Heart left ventricle (tissue), 16 donors: Measurements from ENCODE around the gene ALPK3. TPM values are rescaled to one million over a fixed set of nuclear protein-coding genes. Genes with fewer than 3 reads are reported as not detected.

Experiments used
- ATAC-seq, 4 donors: fragments of 200-7000 bp; cut with Tn5 transposase; one replicate each; pipeline ENCODE4 v1.9.1; 2020 to 2022; ENCODE audit warnings: moderate library complexity in 4 of 4, mild to moderate bottlenecking in 3 of 4, moderate number of reproducible peaks in 1 of 4
- DNase-seq, 5 donors: peaks; one replicate each; pipeline ENCODE4 v3.0.0-alpha.2; 2020
- H3K27ac ChIP-seq, 12 donors: fragments of 200-600 bp; sonication (generic) in 4 of 12; one replicate each; pipeline versions ENCODE4 v1.5.0 to v1.8.0; 2016 to 2022; ENCODE audit warnings: mild to moderate bottlenecking in 2 of 12
- H3K27me3 ChIP-seq, 9 donors: fragments of 200-600 bp; sonication (generic) in 2 of 9; one replicate each; pipeline versions ENCODE4 v1.5.1 to v1.8.0; 2016 to 2022; ENCODE audit warnings: mild to moderate bottlenecking in 3 of 9
- H3K36me3 ChIP-seq, 9 donors: fragments of 200-600 bp; sonication (generic) in 2 of 9; one replicate each; pipeline versions ENCODE4 v1.5.0 to v1.8.0; 2018 to 2022; ENCODE audit warnings: mild to moderate bottlenecking in 2 of 9
- H3K4me1 ChIP-seq, 12 donors: fragments of 200-600 bp; sonication (generic) in 4 of 12; one replicate each; pipeline versions ENCODE4 v1.5.0 to v1.8.0; 2016 to 2022; ENCODE audit warnings: mild to moderate bottlenecking in 3 of 12
- H3K4me3 ChIP-seq, 12 donors: fragments of 200-600 bp; sonication (generic) in 4 of 12; one replicate each; pipeline versions ENCODE4 v1.5.0 to v1.8.0; 2017 to 2022; ENCODE audit warnings: mild to moderate bottlenecking in 9 of 12, moderate library complexity in 4 of 12
- H3K9me3 ChIP-seq, 12 donors: fragments of 200-600 bp; sonication (generic) in 4 of 12; one replicate each; pipeline versions ENCODE4 v1.5.0 to v1.8.0; 2016 to 2022; ENCODE audit warnings: mild to moderate bottlenecking in 1 of 12
- POLR2A ChIP-seq, 2 donors: fragments of 450-650 bp; IDR thresholded peaks; one replicate each; pipeline ENCODE4 v1.6.1; 2017; ENCODE audit warnings: antibody characterized with exemption in 2 of 2, mild to moderate bottlenecking in 2 of 2, moderate library complexity in 2 of 2
- WGBS, 4 donors: extraction: QIAGEN DNeasy Blood & Tissue Kit in 2 of 4; methylation state at CpG; one replicate each; pipeline versions ENCODE4 v1.1.5 to v1.1.7; 2013 to 2018; 5-methylcytosine and 5-hydroxymethylcytosine counted together
- intact Hi-C, 10 donors: fragments of 100-400 bp; cut with DNase I; formaldehyde crosslinking; loops; one replicate each; pipeline versions ENCODE4 v1.11.1 to v1.14.2; 2022
- polyA plus RNA-seq, 2 donors: library from polyadenylated mRNA; stranded (reverse); fragments of 200-250 nt; gene quantifications; one replicate each; pipeline ENCODE4 v1.2.3, GENCODE V29; 2013
- total RNA-seq, 9 donors: library from RNA; depleted of rRNA in 2 of 9; stranded (reverse); fragments of >200 nt in 2 of 9; fragmentation: NEBNext Ultra II Directional in 3 of 9; extraction: Animal tissue kit (Norgen Biotek cat#: 25700) in 3 of 9; gene quantifications; one replicate each; pipeline versions ENCODE4 v1.1.0 to v1.2.4, GENCODE V29; 2016 to 2023
- TF ChIP-seq, protein P1 (sequence below), 12 donors: fragments of 200-600 bp; sonication (generic) in 4 of 12; IDR thresholded peaks; one replicate each; pipeline versions ENCODE4 v1.5.0 to v1.8.0; 2018 to 2022; ENCODE audit warnings: antibody characterized with exemption in 12 of 12, mild to moderate bottlenecking in 5 of 12
- donor health status: ischemic (EF 13 %, LVEDD 7.1; RV severe dilation, severe dysfunction).
- donor health status: healthy with polysubstance abuse.
- donor health status: DM: no; HTN: yes; CAD: no.
- donor health status: DM: no; HTN: no; CAD: no.
- donor health status: ischemic (EF 25% LVEDD 6.9; RV normal size, moderate dysfunction).
- donor health status: ischemic (EF 25% LVEDD 5.7; RV mildly dilated, moderate dysfunction).
- donor health status: healthy.
- donor health status: DM: yes; HTN: yes; CAD: no.
- donor health status: ischemic (EF 35%, LVEDD 5.7; RV mildly dilated, moderate dysfunction).
- donor health status: nonischemic (EF 11% LVEDD 7.7; RV severe dilation, severe dysfunction).
- donor health status: DM: yes; HTN: yes; CAD: no.
- donor health status: PGD.
- donor health status: ischemic (EF 29% LVEDD 5.4; RV normal size, mild dysfunction).
- donor health status: nonischemic (EF 23%, LVEDD 6.1; RV moderate dilation, normal function).

Gene ALPK3
- total and polyA plus RNA-seq, 11 donors, result 82.2 to 258 (median 144) TPM

- 82 to 96% (median 86%) methylated on average over 2 of the region's 2 CpGs for WGBS, 4 donors
- DNase-seq, result peak in 1 of 5 donors; percentile 13
- Histone ChIP-seq H3K27ac (no peak overlapping the region), H3K9me3 (no peaks in the 10 kb centered on the region), H3K4me3 (no peak overlapping the region), H3K36me3 (peaks cover 0 to 3% (median 0%) of the 10 kb centered on the region in 9 donors), H3K4me1 (peaks cover 0 to 33% (median 17%) of the 10 kb centered on the region in 12 donors), H3K27me3 (no peaks in the 10 kb centered on the region)
- ATAC-seq, result no peak
- intact Hi-C loops, result loop anchor here in 6 of 10 donors (5.0 to 10.0 kb wide), 6 partner anchors 58 to 218 kb away; partner anchors contain the start of genes SEC11A (in 2 of the 6), NMB (in 1 of the 6), WDR73 (in 1 of the 6) and ZNF592 (in 1 of the 6)
- TF ChIP-seq POLR2A (IDR thresholded peaks at IDR 0.05), result no peak
Measured at GRCh38 chr15:84812842-84813241, 4.3 kb upstream of the ALPK3 start.

GRCh38 chr15:84813435-84813834, 3.7 kb upstream of the ALPK3 start:
- intact Hi-C loops, result loop anchor here in 6 of 10 donors (5.0 to 10.0 kb wide), 6 partner anchors 59 to 219 kb away; partner anchors contain the start of genes SEC11A (in 2 of the 6), NMB (in 1 of the 6), WDR73 (in 1 of the 6) and ZNF592 (in 1 of the 6)
- no peak for TF ChIP-seq POLR2A (IDR thresholded peaks at IDR 0.05)
- TF ChIP-seq, protein P1, sequence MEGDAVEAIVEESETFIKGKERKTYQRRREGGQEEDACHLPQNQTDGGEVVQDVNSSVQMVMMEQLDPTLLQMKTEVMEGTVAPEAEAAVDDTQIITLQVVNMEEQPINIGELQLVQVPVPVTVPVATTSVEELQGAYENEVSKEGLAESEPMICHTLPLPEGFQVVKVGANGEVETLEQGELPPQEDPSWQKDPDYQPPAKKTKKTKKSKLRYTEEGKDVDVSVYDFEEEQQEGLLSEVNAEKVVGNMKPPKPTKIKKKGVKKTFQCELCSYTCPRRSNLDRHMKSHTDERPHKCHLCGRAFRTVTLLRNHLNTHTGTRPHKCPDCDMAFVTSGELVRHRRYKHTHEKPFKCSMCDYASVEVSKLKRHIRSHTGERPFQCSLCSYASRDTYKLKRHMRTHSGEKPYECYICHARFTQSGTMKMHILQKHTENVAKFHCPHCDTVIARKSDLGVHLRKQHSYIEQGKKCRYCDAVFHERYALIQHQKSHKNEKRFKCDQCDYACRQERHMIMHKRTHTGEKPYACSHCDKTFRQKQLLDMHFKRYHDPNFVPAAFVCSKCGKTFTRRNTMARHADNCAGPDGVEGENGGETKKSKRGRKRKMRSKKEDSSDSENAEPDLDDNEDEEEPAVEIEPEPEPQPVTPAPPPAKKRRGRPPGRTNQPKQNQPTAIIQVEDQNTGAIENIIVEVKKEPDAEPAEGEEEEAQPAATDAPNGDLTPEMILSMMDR (IDR thresholded peaks at IDR 0.05), result no peak
- Histone ChIP-seq H3K9me3 (no peaks in the 10 kb centered on the region), H3K27me3 (no peaks in the 10 kb centered on the region), H3K36me3 (no peaks in the 10 kb centered on the region), H3K4me1 (peaks cover 0 to 39% (median 23%) of the 10 kb centered on the region in 12 donors), H3K4me3 (no peak overlapping the region), H3K27ac (no peak overlapping the region)
- DNase-seq, result no peak
- 94 to 100% (median 99%) methylated on average over 1 of the region's 1 CpG for WGBS, 4 donors
- no peak for ATAC-seq

- H3K4me1 ChIP-seq, result peaks cover 0 to 44% (median 28%) of the 10 kb centered on the region in 12 donors
- intact Hi-C loops, result loop anchor here in 6 of 10 donors (5.0 to 10.0 kb wide), 6 partner anchors 59 to 219 kb away; partner anchors contain the start of genes SEC11A (in 2 of the 6), NMB (in 1 of the 6), WDR73 (in 1 of the 6) and ZNF592 (in 1 of the 6)
- 92 to 98% (median 94%) methylated on average over 1 of the region's 1 CpG for WGBS, 4 donors
- no peak for TF ChIP-seq POLR2A (IDR thresholded peaks at IDR 0.05)
- TF ChIP-seq, protein P1 (IDR thresholded peaks at IDR 0.05), result no peak
- H3K4me3 ChIP-seq, result no peak overlapping the region
- H3K9me3 ChIP-seq, result no peaks in the 10 kb centered on the region
- no peaks in the 10 kb centered on the region for H3K27me3 ChIP-seq
- no peaks in the 10 kb centered on the region for H3K36me3 ChIP-seq
- DNase-seq, result no peak
- ATAC-seq, result no peak
- H3K27ac ChIP-seq, result no peak overlapping the region
Measured at GRCh38 chr15:84813931-84814330, 3.2 kb upstream of the ALPK3 start.

DNA sequence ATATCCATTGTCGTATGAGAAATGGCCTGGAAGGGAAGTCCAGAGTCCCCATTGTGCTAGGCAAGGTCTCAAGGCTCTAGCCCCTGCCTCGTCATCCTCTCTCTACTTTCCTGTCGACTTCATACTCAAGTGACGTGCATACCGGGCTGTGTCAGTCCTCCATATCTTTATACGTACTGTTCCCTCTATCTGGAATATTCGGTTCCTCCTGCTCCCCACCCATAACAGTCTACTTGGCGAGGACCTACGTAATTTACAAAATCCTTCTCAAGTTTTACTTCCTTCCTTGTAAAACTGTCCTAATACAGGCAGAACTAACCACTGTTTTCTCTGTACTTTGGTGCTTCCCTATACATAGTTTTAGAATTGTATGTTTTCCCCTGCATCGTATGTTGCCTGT, 2.2 kb upstream of the ALPK3 start:
- ATAC-seq, result no peak
- Histone ChIP-seq H3K9me3 (no peaks in the 10 kb centered on the region), H3K27me3 (no peaks in the 10 kb centered on the region), H3K27ac (peak overlapping the region in 2 of 12 donors; percentile 6 to 33), H3K4me1 (peaks cover 0 to 52% (median 35%) of the 10 kb centered on the region in 12 donors), H3K4me3 (no peak overlapping the region), H3K36me3 (no peaks in the 10 kb centered on the region)
- intact Hi-C loops, result loop anchor here in 9 of 10 donors (5.0 to 10.0 kb wide), 10 partner anchors 60 to 220 kb away; partner anchors contain the start of genes NMB (in 4 of the 9), ZNF592 (in 4 of the 9), SEC11A (in 2 of the 9) and WDR73 (in 1 of the 9)
- DNase-seq, result no peak
- WGBS, 4 donors, result 80 to 84% (median 82%) methylated on average over 10 of the region's 10 CpGs
- no peak for TF ChIP-seq POLR2A (IDR thresholded peaks at IDR 0.05)
- TF ChIP-seq, protein P1 (IDR thresholded peaks at IDR 0.05), result no peak
